Astrocyte (in vitro differentiated cells and primary cell): ENCODE data around the gene PLSCR1. TPM values are rescaled to one million over a fixed set of nuclear protein-coding genes. Genes with fewer than 3 reads are reported as not detected.
A peak's percentile ranks its signal among the peaks of the same experiment; 100 is the strongest.

ENCODE experiments used
- DNase-seq: peaks from one replicate; pipeline ENCODE4 v3.0.0-alpha.2; 2010; ENCODE audit warnings: low read depth
- FAIRE-seq: peaks from 2 replicates; lab custom pipeline; 2011; peaks lifted over from hg19 to GRCh38; lab: Jason Lieb, UNC
- H2AFZ ChIP-seq: 2 replicates; pipeline ENCODE4 v1.6.0; 2012; ENCODE audit warnings: low read depth, low read length, inconsistent platforms
- H3K27ac ChIP-seq: 2 replicates; pipeline ENCODE4 v1.5.1; 2011; ENCODE audit warnings: low read depth, low read length, inconsistent platforms
- H3K27me3 ChIP-seq: 2 replicates; pipeline ENCODE4 v1.6.0; 2011; ENCODE audit warnings: low read length, inconsistent platforms; ENCODE audit not compliant: insufficient read depth
- H3K36me3 ChIP-seq: 2 replicates; pipeline ENCODE4 v1.5.1; 2011; ENCODE audit warnings: low read length, inconsistent platforms; ENCODE audit not compliant: insufficient read depth
- H3K4me1 ChIP-seq: 2 replicates; pipeline ENCODE4 v1.5.1; 2011; ENCODE audit warnings: low read length, inconsistent platforms; ENCODE audit not compliant: insufficient read depth
- H3K4me2 ChIP-seq: 2 replicates; pipeline ENCODE4 v1.6.0; 2012; ENCODE audit warnings: low read length, inconsistent platforms
- H3K4me3 ChIP-seq: 2 replicates; pipeline ENCODE4 v1.5.1; 2011; ENCODE audit warnings: low read depth, mild to moderate bottlenecking, low read length, inconsistent platforms; ENCODE audit not compliant: insufficient read depth
- H3K79me2 ChIP-seq: 2 replicates; pipeline ENCODE4 v1.6.0; 2012; ENCODE audit warnings: mild to moderate bottlenecking, low read length, inconsistent platforms; ENCODE audit not compliant: insufficient read depth
- H3K9ac ChIP-seq: 2 replicates; pipeline ENCODE4 v1.6.0; 2012; ENCODE audit warnings: mild to moderate bottlenecking, low read length, inconsistent platforms
- H3K9me3 ChIP-seq: 2 replicates; pipeline ENCODE4 v1.5.1; 2012; ENCODE audit warnings: low read depth, mild to moderate bottlenecking, low read length, inconsistent platforms; ENCODE audit not compliant: insufficient read depth
- H4K20me1 ChIP-seq: 2 replicates; pipeline ENCODE4 v1.6.0; 2012; ENCODE audit warnings: low read length, inconsistent platforms; ENCODE audit not compliant: insufficient read depth
- H3K27ac Mint-ChIP-seq: one replicate; pipeline ENCODE4 v1.8.0; 2021; ENCODE audit warnings: mild to moderate bottlenecking, mixed read lengths; ENCODE audit not compliant: unreplicated experiment
- H3K27me3 Mint-ChIP-seq: one replicate; pipeline ENCODE4 v1.8.0; 2021; ENCODE audit warnings: low read depth, mixed read lengths; ENCODE audit not compliant: unreplicated experiment
- H3K36me3 Mint-ChIP-seq: one replicate; pipeline ENCODE4 v1.8.0; 2021; ENCODE audit warnings: low read depth, mixed read lengths; ENCODE audit not compliant: unreplicated experiment
- H3K4me1 Mint-ChIP-seq: one replicate; pipeline ENCODE4 v1.8.0; 2021; ENCODE audit warnings: low read depth, mixed read lengths; ENCODE audit not compliant: unreplicated experiment
- H3K4me3 Mint-ChIP-seq: one replicate; pipeline ENCODE4 v1.8.0; 2021; ENCODE audit warnings: mild to moderate bottlenecking, moderate library complexity, mixed read lengths; ENCODE audit not compliant: unreplicated experiment
- H3K9me3 Mint-ChIP-seq: one replicate; pipeline ENCODE4 v1.8.0; 2021; ENCODE audit warnings: mild to moderate bottlenecking, mixed read lengths; ENCODE audit not compliant: unreplicated experiment
- CTCF ChIP-seq: IDR thresholded peaks from 2 replicates; pipeline ENCODE4 v1.5.1; 2011; ENCODE audit warnings: low read depth, mild to moderate bottlenecking, inconsistent platforms, low read length, moderate library complexity; ENCODE audit not compliant: insufficient read depth
- EZH2 ChIP-seq: IDR thresholded peaks from 2 replicates; pipeline ENCODE4 v1.6.1; 2012; ENCODE audit warnings: mild to moderate bottlenecking, low read length, inconsistent platforms; ENCODE audit not compliant: insufficient read depth
- total RNA-seq: library from RNA; stranded (reverse); gene quantifications from 2 replicates; pipeline ENCODE4 v1.2.1, GENCODE V29; 2021

The PLSCR1 gene
- total RNA-seq, 1 donor from 2014 or later = 178 TPM

DNA sequence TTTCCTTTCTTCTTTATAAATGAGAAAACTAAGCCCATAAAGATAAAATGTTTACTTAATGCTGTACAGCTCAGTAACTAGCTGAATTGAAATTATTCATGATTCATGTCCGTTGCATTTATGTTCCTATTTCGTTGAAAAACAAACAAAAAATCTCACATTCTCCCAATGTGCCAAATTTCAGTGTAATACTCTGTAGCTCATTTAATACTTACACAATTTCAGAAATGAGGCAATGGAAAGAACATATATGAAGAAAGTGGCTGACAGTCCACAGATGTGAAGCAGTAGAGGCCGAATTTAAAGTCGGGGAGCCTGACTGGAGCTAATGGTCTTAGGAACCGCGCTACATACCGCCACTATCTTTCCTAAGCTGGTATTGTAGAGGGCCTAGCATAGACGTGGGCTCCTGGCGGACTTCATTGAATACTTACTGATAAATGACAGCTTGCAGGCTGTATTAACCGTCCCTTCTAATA lies 75.7 kb downstream of the PLSCR1 start:
- peaks cover 2% of the 10 kb centered on the region for H3K4me1 Mint-ChIP-seq
- no peaks in the 10 kb centered on the region for H3K36me3 Mint-ChIP-seq
- no peak for DNase-seq

GRCh38 chr3:146468234-146468633 lies 76.2 kb downstream of the PLSCR1 start:
- Histone ChIP-seq H3K9me3 (no peaks in the 10 kb centered on the region), H3K4me1 (no peaks in the 10 kb centered on the region), H3K27me3 (no peaks in the 10 kb centered on the region), H3K4me3 (no peak overlapping the region), H3K4me2 (no peak overlapping the region), H3K27ac (no peak overlapping the region), H3K9ac (no peak overlapping the region), H3K79me2 (no peaks in the 10 kb centered on the region), H3K36me3 (no peaks in the 10 kb centered on the region), H2AFZ (no peak overlapping the region), H4K20me1 (no peaks in the 10 kb centered on the region)
- DNase-seq (no peak), FAIRE-seq (no peak)
- Mint-ChIP-seq H3K36me3 (no peaks in the 10 kb centered on the region), H3K27ac (no peak overlapping the region), H3K9me3 (peaks cover 4% of the 10 kb centered on the region), H3K4me1 (peaks cover 2% of the 10 kb centered on the region), H3K4me3 (no peak overlapping the region), H3K27me3 (no peaks in the 10 kb centered on the region)
- no peak for TF ChIP-seq CTCF
- no peak for TF ChIP-seq EZH2

More for the DNA sequence above, 75.7 kb downstream of the PLSCR1 start:
- no peaks in the 10 kb centered on the region for H3K4me1 ChIP-seq
- Mint-ChIP-seq H3K9me3 (no peaks in the 10 kb centered on the region), H3K27me3 (no peaks in the 10 kb centered on the region), H3K4me3 (no peak overlapping the region), H3K27ac (no peak overlapping the region)
- H3K27ac ChIP-seq = no peak overlapping the region
- H3K27me3 ChIP-seq = no peaks in the 10 kb centered on the region
- H3K36me3 ChIP-seq = no peaks in the 10 kb centered on the region
- FAIRE-seq = no peak
- no peaks in the 10 kb centered on the region for H3K79me2 ChIP-seq
- peak overlapping the region; percentile 99 for H2AFZ ChIP-seq
- H3K9ac ChIP-seq = no peak overlapping the region
- peak overlapping the region; percentile 64 for H3K4me3 ChIP-seq
- no peaks in the 10 kb centered on the region for H4K20me1 ChIP-seq
- no peaks in the 10 kb centered on the region for H3K9me3 ChIP-seq
- H3K4me2 ChIP-seq = peak overlapping the region; percentile 95
- TF ChIP-seq EZH2 = no peak
- no peak for TF ChIP-seq CTCF

DNA sequence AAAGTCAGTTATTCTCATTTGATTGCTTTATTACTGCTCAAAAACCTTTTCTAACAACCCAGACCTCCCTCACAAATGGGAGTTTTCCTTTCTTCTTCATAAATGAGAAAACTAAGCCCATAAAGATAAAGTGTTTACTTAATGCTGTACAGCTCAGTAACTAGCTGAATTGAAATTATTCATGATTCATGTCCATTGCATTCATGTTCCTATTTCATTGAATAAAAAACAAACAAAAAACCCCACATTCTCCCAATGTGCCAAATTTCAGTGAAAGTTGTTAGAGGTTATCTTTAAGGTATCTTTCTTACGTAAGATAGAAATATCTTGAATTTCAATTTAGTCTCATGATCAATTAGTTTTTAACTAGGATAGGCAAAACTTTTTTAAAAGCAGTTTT lies 77.8 kb downstream of the PLSCR1 start:
- Histone ChIP-seq H3K4me3 (no peak overlapping the region), H3K4me2 (no peak overlapping the region), H2AFZ (no peak overlapping the region), H4K20me1 (no peaks in the 10 kb centered on the region), H3K9me3 (no peaks in the 10 kb centered on the region), H3K27me3 (no peaks in the 10 kb centered on the region), H3K79me2 (no peaks in the 10 kb centered on the region), H3K4me1 (no peaks in the 10 kb centered on the region), H3K27ac (no peak overlapping the region), H3K9ac (no peak overlapping the region), H3K36me3 (no peaks in the 10 kb centered on the region)
- TF ChIP-seq EZH2 (no peak), CTCF (no peak)
- DNase-seq = peak; percentile 37
- Mint-ChIP-seq H3K9me3 (peaks cover 4% of the 10 kb centered on the region), H3K4me3 (no peak overlapping the region), H3K4me1 (peaks cover 2% of the 10 kb centered on the region), H3K27ac (no peak overlapping the region), H3K27me3 (no peaks in the 10 kb centered on the region), H3K36me3 (no peaks in the 10 kb centered on the region)
- no peak for FAIRE-seq
